Measurements from ENCODE around the gene ZNF107. TPM values are rescaled to one million over a fixed set of nuclear protein-coding genes. Genes with fewer than 3 reads are reported as not detected.

ZNF107 gene
- total and polyA plus RNA-seq, 2 of the 8 experiments (the other 6 are each of a cell fraction or from before 2014, with no cell fraction given) = 3.4 to 31.0 TPM

DNA sequence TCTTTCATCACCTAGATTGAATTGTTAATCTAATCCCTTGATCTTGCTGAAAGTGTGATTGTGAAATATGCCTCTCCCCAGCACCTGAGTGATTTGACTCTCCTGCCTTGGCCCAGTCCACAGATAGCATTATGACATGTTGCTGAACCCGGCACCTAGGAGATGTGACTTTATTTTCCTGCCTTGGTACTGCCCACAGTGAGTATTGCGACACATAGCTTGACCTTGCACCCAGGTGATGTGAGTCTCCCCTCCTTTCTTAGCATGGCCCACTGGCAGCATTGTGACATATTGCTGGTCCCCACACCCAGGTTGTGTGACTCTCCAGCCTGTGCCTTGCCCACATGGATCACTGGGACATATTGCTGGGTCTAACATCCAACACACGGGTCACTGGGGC is 32.5 kb upstream of the ZNF107 start:
- ChIA-PET CTCF (ENCODE audit: partially characterized antibody) (no interaction called here), POLR2A (ENCODE audit: partially characterized antibody) (no interaction called here)
- no peak overlapping the region for H4K5ac ChIP-seq (ENCODE audit: insufficient read length, low read depth, low read length)
- H2BK120ac ChIP-seq (replicated peaks; ENCODE audit: low read depth, low read length) = no peak overlapping the region
- WGBS, 2 experiments (ENCODE audit: extremely low coverage in 1 of 2, insufficient coverage in 1 of 2, insufficient read length in 1 of 2, insufficient replicate concordance in 2 of 2, low coverage in 1 of 2, low lambda C conversion rate in 2 of 2, missing lambda C conversion rate in 1 of 2) = 70% methylated on average over 3 of the region's 3 CpGs; no CpG with 5 or more reads in 1 of the 2 experiments
- H3K4ac ChIP-seq (replicated peaks; ENCODE audit: insufficient read length, low read depth, low read length) = no peak overlapping the region
- H3K79me2 ChIP-seq (ENCODE audit: control insufficient read depth in 1 of 2, insufficient read depth in 2 of 2, low read length in 2 of 2) = no peaks in the 10 kb centered on the region
- H3K23me2 ChIP-seq (ENCODE audit: low read depth, low read length) = no peaks in the 10 kb centered on the region
- no peak overlapping the region for H3K4me3 ChIP-seq (ENCODE audit: extremely low read depth in 1 of 4, insufficient read depth in 2 of 4, low read depth in 3 of 4, low read length in 4 of 4)
- no peak overlapping the region for H3K9ac ChIP-seq (replicated peaks in 1 of 4; ENCODE audit: extremely low read depth in 1 of 4, low read depth in 3 of 4, low read length in 3 of 4)
- DNase-seq (ENCODE audit: low read depth in 1 of 2, low spot score in 2 of 2) (no peak), FAIRE-seq (no peak)
- no peak overlapping the region for H3K23ac ChIP-seq (ENCODE audit: insufficient read length)
- no peak overlapping the region for H2BK20ac ChIP-seq (ENCODE audit: low read length)
- H4K91ac ChIP-seq (replicated peaks; ENCODE audit: insufficient read length, low read length) = no peak overlapping the region
- H2AFZ ChIP-seq (ENCODE audit: low read length) = no peak overlapping the region
- no peaks in the 10 kb centered on the region for H4K20me1 ChIP-seq (replicated peaks in 1 of 2; ENCODE audit: control insufficient read depth in 1 of 2, insufficient read depth in 2 of 2, low read length in 2 of 2)
- no peaks in the 10 kb centered on the region; a peak in 1 of 8 replicates for H3K36me3 ChIP-seq (ENCODE audit: control insufficient read depth in 2 of 4, insufficient read depth in 4 of 4, low read length in 3 of 4)
- no peaks in the 10 kb centered on the region for H3K27me3 ChIP-seq (replicated peaks in 1 of 4; ENCODE audit: control insufficient read depth in 3 of 4, extremely low read depth in 1 of 4, insufficient read depth in 3 of 4, low read length in 3 of 4)
- no peak overlapping the region for H2AK5ac ChIP-seq (ENCODE audit: low read depth, low read length)
- H2BK15ac ChIP-seq (ENCODE audit: low read length) = no peak overlapping the region
- no peak overlapping the region for H2BK12ac ChIP-seq (ENCODE audit: low read depth, low read length)
- H3K79me1 ChIP-seq (ENCODE audit: low read depth, low read length) = no peaks in the 10 kb centered on the region
- no peak overlapping the region for H3K18ac ChIP-seq (ENCODE audit: extremely low read depth, low read length)
- H3K9me3 ChIP-seq (ENCODE audit: insufficient read depth in 2 of 2, low read depth in 1 of 2, low read length in 1 of 2) = peaks cover 79 to 92% of the 10 kb centered on the region in 2 experiments
- no peak overlapping the region for H3K27ac ChIP-seq (ENCODE audit: low read depth, low read length)
- no peak overlapping the region for H3K14ac ChIP-seq (ENCODE audit: insufficient read length)
- no peak overlapping the region for H3K56ac ChIP-seq (replicated peaks; ENCODE audit: insufficient read length, low read depth, low read length)
- H3K4me2 ChIP-seq (ENCODE audit: insufficient read depth in 1 of 2, low read depth in 2 of 2, low read length in 2 of 2) = no peak overlapping the region
- no peak overlapping the region for H4K8ac ChIP-seq (ENCODE audit: extremely low read depth, insufficient read depth, low read length)
- H2BK5ac ChIP-seq (ENCODE audit: low read depth, low read length) = no peak overlapping the region
- H3K4me1 ChIP-seq (replicated peaks in 1 of 4; ENCODE audit: control insufficient read depth in 3 of 4, insufficient read depth in 4 of 4, low read length in 3 of 4) = no peaks in the 10 kb centered on the region
- TF ChIP-seq TBP (IDR thresholded peaks at IDR 0.05; ENCODE audit: low read depth, low read length) = no peak
- no peak for TF ChIP-seq BCL11A (IDR thresholded peaks at IDR 0.05; ENCODE audit: low read depth in 2 of 2, low read length in 2 of 2)
- no peak for TF ChIP-seq POU5F1 (IDR thresholded peaks at IDR 0.05; ENCODE audit: low read depth, low read length)
- TF ChIP-seq ASH2L (IDR thresholded peaks at IDR 0.05; ENCODE audit: low read length) = no peak
- TF ChIP-seq SIN3A (conservative IDR thresholded peaks at IDR 0.05 in 1 of 2, IDR thresholded peaks at IDR 0.05 in 1 of 2; ENCODE audit: low read depth in 1 of 2, low read length in 2 of 2) = no peak
- no peak for TF ChIP-seq ZNF274 (IDR thresholded peaks at IDR 0.05; ENCODE audit: borderline replicate concordance, extremely low read depth, low read length)
- TF ChIP-seq NRF1 (IDR thresholded peaks at IDR 0.05; ENCODE audit: low read depth, low read length) = no peak
- no peak for TF ChIP-seq RAD21 (IDR thresholded peaks at IDR 0.05 in 1 of 2, conservative IDR thresholded peaks at IDR 0.05 in 1 of 2; ENCODE audit: low read depth in 2 of 2, low read length in 2 of 2)
- no peak for TF ChIP-seq POLR2AphosphoS5 (IDR thresholded peaks at IDR 0.05; ENCODE audit: low read depth, low read length)
- TF ChIP-seq EGR1 (IDR thresholded peaks at IDR 0.05; ENCODE audit: borderline replicate concordance, low read depth, low read length) = no peak
- no peak for TF ChIP-seq BACH1 (IDR thresholded peaks at IDR 0.05; ENCODE audit: low read length)
- TF ChIP-seq RNF2 (IDR thresholded peaks at IDR 0.05; ENCODE audit: borderline replicate concordance, low read depth, low read length, missing control alignments, poor library complexity, severe bottlenecking) = no peak
- TF ChIP-seq PHF8 (conservative IDR thresholded peaks at IDR 0.05; ENCODE audit: low read depth, low read length) = no peak
- no peak for TF ChIP-seq SRF (IDR thresholded peaks at IDR 0.05; ENCODE audit: low read depth, low read length)
- TF ChIP-seq CHD2 (IDR thresholded peaks at IDR 0.05; ENCODE audit: low read length) = no peak
